ENCODE results near the gene UBE2Q2. TPM values are rescaled to one million over a fixed set of nuclear protein-coding genes. Genes with fewer than 3 reads are reported as not detected.

The UBE2Q2 gene
- total and polyA plus RNA-seq, 2 of the 4 experiments (the other 2 are of a cell fraction), result 18.0 to 28.9 TPM

DNA sequence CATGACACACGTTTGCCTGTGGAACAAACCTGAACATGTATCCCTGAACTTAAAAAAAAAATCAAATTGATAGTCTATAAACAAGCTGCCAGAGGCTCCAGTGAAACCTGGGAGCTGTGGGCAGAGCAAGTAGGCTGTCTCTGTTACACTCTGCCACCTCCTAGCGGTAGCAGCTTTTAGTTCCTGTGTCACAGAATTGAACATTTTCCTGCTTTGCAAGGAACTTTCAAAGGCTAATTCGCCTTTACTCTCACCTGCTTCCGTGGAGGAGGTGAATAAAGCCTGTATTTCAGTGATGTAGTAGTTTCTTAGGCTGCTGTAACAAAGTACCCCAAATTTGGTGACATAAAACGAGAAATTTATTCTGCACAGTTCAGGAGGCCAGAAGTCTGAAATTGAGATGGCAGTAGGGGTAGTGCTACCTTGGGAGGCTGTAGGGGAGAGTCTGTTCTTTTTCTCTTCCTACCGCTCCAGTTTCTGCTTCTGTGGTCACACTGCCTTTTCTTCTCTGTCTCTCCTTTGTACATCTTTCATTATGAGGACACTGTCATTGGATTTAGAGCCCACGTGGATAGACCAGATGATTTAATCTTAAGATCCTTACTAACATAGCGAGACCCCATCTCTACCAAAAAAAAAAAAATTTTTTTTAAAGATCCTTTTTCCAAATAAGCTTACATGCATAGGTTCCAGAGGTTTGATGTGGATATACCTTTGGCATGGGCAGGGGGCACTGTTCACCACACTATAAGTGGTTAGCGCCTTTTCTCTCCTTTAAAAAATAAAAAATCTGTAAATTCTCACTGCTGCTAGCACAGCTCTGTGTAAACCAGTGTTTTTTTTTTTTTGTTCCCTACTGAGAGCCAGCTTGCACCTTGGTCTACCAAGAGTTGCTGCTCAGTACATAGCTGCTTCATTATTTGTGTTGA is 85.7 kb downstream of the UBE2Q2 start (continued):
- no peak for TF ChIP-seq MAZ (IDR thresholded peaks at IDR 0.05; ENCODE audit: borderline replicate concordance, low read depth, low read length)

DNA sequence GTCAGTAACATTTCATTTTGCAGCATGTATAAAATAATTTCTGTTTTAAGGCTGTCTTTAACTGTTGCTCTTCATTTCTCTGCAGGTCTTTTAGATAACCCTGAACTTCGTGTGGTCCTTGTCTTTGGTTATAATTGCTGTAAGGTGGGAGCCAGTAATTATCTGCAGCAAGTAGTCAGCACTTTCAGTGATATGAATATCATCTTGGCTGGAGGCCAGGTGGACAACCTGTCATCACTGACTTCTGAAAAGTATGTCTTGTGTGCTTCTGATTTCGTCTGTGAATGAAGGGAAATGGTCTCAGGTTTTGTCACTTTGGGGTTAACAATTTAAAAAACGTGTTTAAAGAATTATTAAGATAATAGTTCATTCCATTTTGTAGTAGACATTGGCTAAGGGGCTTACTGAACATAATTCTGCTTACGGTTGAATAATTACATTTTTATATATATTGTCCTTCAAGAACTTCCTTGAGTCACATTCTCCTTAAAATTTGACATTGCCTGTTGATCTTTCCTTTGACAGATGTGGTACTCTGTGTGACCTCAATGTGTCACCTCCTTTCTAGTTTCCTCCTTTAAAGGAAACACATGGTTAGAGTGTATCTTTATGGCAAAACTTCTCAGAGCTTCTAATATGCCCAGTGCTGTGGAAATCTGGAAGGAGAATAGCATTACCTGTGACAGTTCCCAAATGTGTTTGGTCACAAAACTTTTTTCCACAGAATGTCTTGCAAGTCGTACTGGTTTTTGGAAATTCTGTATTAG is 86.7 kb downstream of the UBE2Q2 start:
- H2AFZ ChIP-seq (replicated peaks; ENCODE audit: low read length, poor library complexity), result no peak overlapping the region
- H3K4me3 ChIP-seq (ENCODE audit: insufficient read depth, low read depth, low read length), result no peak overlapping the region
- H3K23ac ChIP-seq (ENCODE audit: low read depth, low read length), result no peak overlapping the region
- no peak overlapping the region for H3K4me2 ChIP-seq (ENCODE audit: low read depth, low read length)
- H3K4me1 ChIP-seq (ENCODE audit: control insufficient read depth, insufficient read depth, low read length), result no peaks in the 10 kb centered on the region
- no peak overlapping the region for H4K91ac ChIP-seq (ENCODE audit: insufficient read depth, low read depth, low read length)
- peaks cover 8% of the 10 kb centered on the region; the same call in 1 of the 2 replicates for H4K20me1 ChIP-seq (ENCODE audit: insufficient read depth, low read length)
- DNase-seq (no peak), ATAC-seq (ENCODE audit: low read depth) (no peak)
- H2BK120ac ChIP-seq (ENCODE audit: low read depth, low read length), result no peak overlapping the region
- no peak overlapping the region for H3K18ac ChIP-seq (ENCODE audit: low read depth, low read length)
- H3K36me3 ChIP-seq (ENCODE audit: control insufficient read depth, insufficient read depth, low read length), result peaks cover 15% of the 10 kb centered on the region
- ChIA-PET CTCF (interaction anchor here (0.6 to 1.2 kb wide), 4 partner anchors 12 to 111 kb away, joined by 3 to 4 read pairs (median 4); no protein-coding TSS in a partner anchor), POLR2A (ENCODE audit: unreplicated experiment) (interaction anchor here (0.5 kb wide), 2 partner anchors 95 to 1679 kb away, joined by 3 to 7 read pairs; no protein-coding TSS in a partner anchor)
- H2BK15ac ChIP-seq (ENCODE audit: low read depth, low read length), result no peak overlapping the region
- H3K56ac ChIP-seq (ENCODE audit: extremely low read depth, insufficient read depth, low read length), result no peak overlapping the region
- H4K5ac ChIP-seq (ENCODE audit: low read depth, low read length), result no peak overlapping the region
- no peaks in the 10 kb centered on the region for H3K9me3 ChIP-seq (ENCODE audit: control insufficient read depth, insufficient read depth, low read length)
- peaks cover 6% of the 10 kb centered on the region for H3K9me1 ChIP-seq (ENCODE audit: insufficient read depth, low read length)
- H2AK9ac ChIP-seq (replicated peaks; ENCODE audit: low read depth, low read length, poor library complexity), result no peak overlapping the region
- no peak overlapping the region for H2BK5ac ChIP-seq (ENCODE audit: low read depth, low read length, poor library complexity, severe bottlenecking)
- H3K14ac ChIP-seq (replicated peaks; ENCODE audit: low read depth, low read length), result no peak overlapping the region
- no TSS peak for BruUV-seq (replicated peaks)
- 57% methylated on average over 1 of the region's 5 CpGs; no CpG with 5 or more reads in 1 of the 2 experiments for WGBS, 2 experiments (ENCODE audit: extremely low coverage in 2 of 2, insufficient read length in 1 of 2)
- H3K9ac ChIP-seq (ENCODE audit: low read depth, low read length), result no peak overlapping the region
- intact Hi-C loops (cut with micrococcal nuclease) (no loop called here), dilution Hi-C loops (cut with HindIII; ENCODE audit: low sequenced_read_pairs, unreplicated experiment) (no loop called here), in situ Hi-C loops (cut with MboI; ENCODE audit: low sequenced_read_pairs) (no loop called here)
- no peak overlapping the region for H2BK20ac ChIP-seq (ENCODE audit: low read depth, low read length)
- no peak overlapping the region for H4K8ac ChIP-seq (ENCODE audit: low read depth in 2 of 2, low read length in 2 of 2)
- no peaks in the 10 kb centered on the region for H3K27me3 ChIP-seq (ENCODE audit: control insufficient read depth, insufficient read depth, low read length)
- no peak overlapping the region for H3K27ac ChIP-seq (ENCODE audit: insufficient read depth, low read length)
- no peak overlapping the region for H2AK5ac ChIP-seq (ENCODE audit: low read depth, low read length)
- H3K79me1 ChIP-seq (ENCODE audit: low read depth in 1 of 2, low read length in 2 of 2), result peaks cover 20 to 53% of the 10 kb centered on the region in 2 experiments; a peak in 3 of 4 replicates
- TF ChIP-seq CHD1 (IDR thresholded peaks at IDR 0.05; ENCODE audit: low read depth, low read length) (no peak), FOS (IDR thresholded peaks at IDR 0.05; ENCODE audit: low read depth, low read length) (no peak), BHLHE40 (IDR thresholded peaks at IDR 0.05; ENCODE audit: low read depth, low read length) (no peak), MAFK (IDR thresholded peaks at IDR 0.05; ENCODE audit: low read depth, low read length) (no peak)
- TF ChIP-seq, protein P1, sequence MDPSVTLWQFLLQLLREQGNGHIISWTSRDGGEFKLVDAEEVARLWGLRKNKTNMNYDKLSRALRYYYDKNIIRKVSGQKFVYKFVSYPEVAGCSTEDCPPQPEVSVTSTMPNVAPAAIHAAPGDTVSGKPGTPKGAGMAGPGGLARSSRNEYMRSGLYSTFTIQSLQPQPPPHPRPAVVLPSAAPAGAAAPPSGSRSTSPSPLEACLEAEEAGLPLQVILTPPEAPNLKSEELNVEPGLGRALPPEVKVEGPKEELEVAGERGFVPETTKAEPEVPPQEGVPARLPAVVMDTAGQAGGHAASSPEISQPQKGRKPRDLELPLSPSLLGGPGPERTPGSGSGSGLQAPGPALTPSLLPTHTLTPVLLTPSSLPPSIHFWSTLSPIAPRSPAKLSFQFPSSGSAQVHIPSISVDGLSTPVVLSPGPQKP (IDR thresholded peaks at IDR 0.05; ENCODE audit: borderline replicate concordance, low read depth, low read length), result no peak
- no peak overlapping the region for H3K4ac ChIP-seq (ENCODE audit: low read depth, low read length)
